HCT116 (cell line): ENCODE results near the gene OVOL3. TPM values are rescaled to one million over a fixed set of nuclear protein-coding genes. Genes with fewer than 3 reads are reported as not detected.

Experiments used
- ATAC-seq: fragments of 200-7000 bp; cut with Tn5 transposase; 2 replicates; pipeline ENCODE4 v1.9.1; 2020; ENCODE audit warnings: mild to moderate bottlenecking, moderate library complexity
- BruUV-seq: library from RNA; stranded (reverse); fragments of 400-500 nt; replicated peaks from 2 replicates; lab custom pipeline; 2021; lab: Mats Ljungman, UMichigan
- CTCF ChIA-PET: fragments of 300-600 bp; sonication (Branson Sonifier 250); formaldehyde crosslinking; loops from one replicate; lab custom pipeline; 2021; ENCODE audit warnings: antibody characterized with exemption; lab: Charles Lee
- POLR2A ChIA-PET: fragments of 300-600, 350-600 bp; sonication (Branson Sonifier 250); formaldehyde crosslinking; loops from one replicate; lab custom pipeline; 2021; ENCODE audit warnings: antibody characterized with exemption; lab: Charles Lee
- RAD21 ChIA-PET, 2 experiments: fragments of 300-600 bp; sonication (Branson Sonifier 250); formaldehyde crosslinking; loops; one replicate each; lab custom pipeline; 2023; ENCODE audit warnings: low total read pairs in 2 of 2; ENCODE audit not compliant: uncharacterized antibody in 2 of 2, unreplicated experiment in 2 of 2, low non-redundant PET in 1 of 2; lab: Charles Lee
- DNase-seq: peaks from one replicate; pipeline ENCODE4 v3.0.0-alpha.2; 2010; ENCODE audit warnings: low read depth, low spot score
- H2AFZ ChIP-seq: fragments of 200-600 bp; shearing (Covaris generic), sonication (generic); 2 replicates; pipeline ENCODE4 v1.6.1; 2017; ENCODE audit warnings: low read depth, mixed run types, mixed read lengths, antibody characterized with exemption, low read length; ENCODE audit not compliant: poor library complexity, severe bottlenecking
- H3K27ac ChIP-seq: 2 replicates; pipeline ENCODE4 v1.5.1; 2012; ENCODE audit warnings: low read depth, low read length
- H3K27me3 ChIP-seq: fragments of 200-600 bp; sonication (generic); 2 replicates; pipeline ENCODE4 v1.6.1; 2016; ENCODE audit warnings: mixed run types, low read length, mixed read lengths; ENCODE audit not compliant: insufficient read depth
- H3K36me3 ChIP-seq, 2 experiments: fragments of 200-500 bp in 1 of 2; fragments of 200-600 bp in 1 of 2; sonication (Bioruptor generic) in 1 of 2; sonication (generic) in 1 of 2; 2 replicates each; pipeline versions ENCODE4 v1.5.1 to v1.6.1; 2014 to 2016; ENCODE audit warnings: low read length in 2 of 2, inconsistent platforms in 1 of 2, mixed read lengths in 1 of 2, mixed run types in 1 of 2; ENCODE audit not compliant: insufficient read depth in 2 of 2, control insufficient read depth in 1 of 2
- H3K4me1 ChIP-seq, 2 experiments: fragments of 200-600 bp in 1 of 2; sonication (generic) in 1 of 2; 2 replicates each; pipeline versions ENCODE4 v1.5.1 to v1.6.1; 2012 to 2017; ENCODE audit warnings: low read length in 2 of 2, inconsistent platforms in 1 of 2, mild to moderate bottlenecking in 1 of 2, mixed read lengths in 1 of 2, mixed run types in 1 of 2, moderate library complexity in 1 of 2; ENCODE audit not compliant: insufficient read depth in 2 of 2, control insufficient read depth in 1 of 2
- H3K4me2 ChIP-seq: fragments of 200-600 bp; sonication (generic); 2 replicates; pipeline ENCODE4 v1.6.1; 2017; ENCODE audit warnings: mixed run types, low read length, mixed read lengths
- H3K4me3 ChIP-seq, 2 experiments: fragments of 200-600 bp in 1 of 2; sonication (generic) in 1 of 2; replicated peaks in 1 of 2; 2 replicates each; pipeline ENCODE4 v1.5.1; 2011 to 2016; ENCODE audit warnings: low read length in 2 of 2, control low read depth in 1 of 2, low read depth in 1 of 2, mild to moderate bottlenecking in 1 of 2, mixed read lengths in 1 of 2, mixed run types in 1 of 2
- H3K79me2 ChIP-seq: fragments of 200-600 bp; sonication (generic); 2 replicates; pipeline ENCODE4 v1.6.1; 2017; ENCODE audit warnings: mild to moderate bottlenecking, mixed run types, low read length, moderate library complexity, mixed read lengths; ENCODE audit not compliant: insufficient read depth
- H3K9ac ChIP-seq: fragments of 200-600 bp; sonication (generic); 2 replicates; pipeline ENCODE4 v1.6.1; 2016; ENCODE audit warnings: low read length, mixed read lengths
- H3K9me2 ChIP-seq: fragments of 200-600 bp; sonication (generic), shearing (Covaris generic); 2 replicates; pipeline ENCODE4 v1.6.1; 2017; ENCODE audit warnings: mixed run types, mild to moderate bottlenecking, moderate library complexity; ENCODE audit not compliant: insufficient read depth
- H3K9me3 ChIP-seq, 2 experiments: fragments of 200-500 bp in 1 of 2; fragments of 200-600 bp in 1 of 2; sonication (Bioruptor generic) in 1 of 2; sonication (generic) in 1 of 2; 2 replicates each; pipeline ENCODE4 v1.6.1; 2014 to 2017; ENCODE audit warnings: low read length in 2 of 2, mixed read lengths in 2 of 2, inconsistent platforms in 1 of 2, low read depth in 1 of 2, mild to moderate bottlenecking in 1 of 2, mixed run types in 1 of 2, moderate library complexity in 1 of 2; ENCODE audit not compliant: control insufficient read depth in 1 of 2, insufficient read depth in 1 of 2
- H4K20me1 ChIP-seq: fragments of 200-600 bp; sonication (generic), shearing (Covaris generic); 2 replicates; pipeline ENCODE4 v1.6.1; 2017; ENCODE audit warnings: mixed run types, mild to moderate bottlenecking, moderate library complexity; ENCODE audit not compliant: insufficient read depth
- ATF3 ChIP-seq: IDR thresholded peaks from 2 replicates; pipeline ENCODE4 v1.6.1; 2012
- CTCF ChIP-seq, 3 experiments: fragments of 200-600 bp in 1 of 3; sonication (generic) in 1 of 3; IDR thresholded peaks in 2 of 3; conservative IDR thresholded peaks in 1 of 3; 2 replicates each; pipeline ENCODE4 v1.5.1; 2012 to 2017; ENCODE audit warnings: low read depth in 2 of 3, low read length in 2 of 3, antibody characterized with exemption in 1 of 3, borderline replicate concordance in 1 of 3, control low read depth in 1 of 3, mild to moderate bottlenecking in 1 of 3, mixed read lengths in 1 of 3, mixed run types in 1 of 3, moderate library complexity in 1 of 3; ENCODE audit not compliant: insufficient read depth in 1 of 3
- ELF1 ChIP-seq: IDR thresholded peaks from 2 replicates; pipeline ENCODE4 v1.6.1; 2012; ENCODE audit warnings: low read depth, borderline replicate concordance
- EZH2phosphoT487 ChIP-seq: fragments of 200-600 bp; IDR thresholded peaks from 2 replicates; pipeline ENCODE4 v1.6.1; 2018; ENCODE audit warnings: antibody characterized with exemption, borderline replicate concordance
- MAX ChIP-seq: IDR thresholded peaks from 2 replicates; pipeline ENCODE4 v1.6.1; 2012
- RAD21 ChIP-seq: IDR thresholded peaks from 2 replicates; pipeline ENCODE4 v1.6.1; 2012; ENCODE audit warnings: low read depth, mild to moderate bottlenecking
- REST ChIP-seq: IDR thresholded peaks from 2 replicates; pipeline ENCODE4 v1.6.1; 2012; ENCODE audit warnings: low read depth
- SIN3A ChIP-seq: IDR thresholded peaks from 2 replicates; pipeline ENCODE4 v1.6.1; 2012; ENCODE audit warnings: low read depth
- SP1 ChIP-seq: IDR thresholded peaks from 2 replicates; pipeline ENCODE4 v1.6.1; 2012; ENCODE audit warnings: low read depth
- SRF ChIP-seq: IDR thresholded peaks from 2 replicates; pipeline ENCODE4 v1.6.1; 2012; ENCODE audit warnings: low read depth
- TCF7L2 ChIP-seq: IDR thresholded peaks from 2 replicates; pipeline ENCODE4 v1.7.0; 2011; ENCODE audit warnings: borderline replicate concordance, inconsistent platforms; ENCODE audit not compliant: insufficient read depth, insufficient read length; ENCODE audit errors: extremely low read depth
- ZNF274 ChIP-seq: fragments of 200-500 bp; sonication (Bioruptor generic); IDR thresholded peaks from 2 replicates; pipeline ENCODE4 v1.6.1; 2014; ENCODE audit warnings: mild to moderate bottlenecking, low read depth, low read length, inconsistent platforms
- intact Hi-C: fragments of 100-400 bp; cut with micrococcal nuclease; formaldehyde crosslinking; loops from 2 replicates; pipeline ENCODE4 v1.10.0; 2022
- total RNA-seq: library from RNA; stranded (reverse); gene quantifications from one replicate; pipeline ENCODE4 v1.2.1, GENCODE V29; 2021; ENCODE audit not compliant: unreplicated experiment

OVOL3 gene
- total RNA-seq, 1 experiment from 2014 or later: not detected

- RAD21 ChIA-PET: no interaction called here
- H3K4me3 ChIP-seq: no peak overlapping the region
- H2AFZ ChIP-seq: no peak overlapping the region
- POLR2A ChIA-PET: no interaction called here
- no peaks in the 10 kb centered on the region for H3K27me3 ChIP-seq
- TF ChIP-seq ATF3 (no peak), CTCF (IDR thresholded peaks at IDR 0.05 in 2 of 3, conservative IDR thresholded peaks at IDR 0.05 in 1 of 3; ENCODE audit: borderline replicate concordance in 1 of 3, insufficient read depth in 1 of 3, low read depth in 2 of 3, low read length in 2 of 3) (no peak), SP1 (no peak), SIN3A (no peak), ELF1 (no peak), TCF7L2 (no peak), RAD21 (no peak), SRF (no peak), MAX (no peak), EZH2phosphoT487 (no peak), ZNF274 (no peak), REST (no peak)
- no peak overlapping the region for H3K27ac ChIP-seq
- H4K20me1 ChIP-seq: no peaks in the 10 kb centered on the region
- no peaks in the 10 kb centered on the region for H3K4me1 ChIP-seq
- BruUV-seq: no TSS peak
- H3K9me3 ChIP-seq: no peaks in the 10 kb centered on the region
- no peaks in the 10 kb centered on the region for H3K9me2 ChIP-seq
- peaks cover 22 to 50% of the 10 kb centered on the region in 2 experiments for H3K36me3 ChIP-seq
- H3K4me2 ChIP-seq: no peak overlapping the region
- no peak overlapping the region for H3K9ac ChIP-seq
- intact Hi-C loops: no loop called here
- CTCF ChIA-PET: no interaction called here
- ATAC-seq: no peak
- H3K79me2 ChIP-seq: no peaks in the 10 kb centered on the region
- no peak for DNase-seq
These were observed 28.0 kb upstream of the OVOL3 start for GRCh38 chr19:36082916-36083315.
